ENCODE measurements around the gene NCKIPSD.

The NCKIPSD gene

DNA sequence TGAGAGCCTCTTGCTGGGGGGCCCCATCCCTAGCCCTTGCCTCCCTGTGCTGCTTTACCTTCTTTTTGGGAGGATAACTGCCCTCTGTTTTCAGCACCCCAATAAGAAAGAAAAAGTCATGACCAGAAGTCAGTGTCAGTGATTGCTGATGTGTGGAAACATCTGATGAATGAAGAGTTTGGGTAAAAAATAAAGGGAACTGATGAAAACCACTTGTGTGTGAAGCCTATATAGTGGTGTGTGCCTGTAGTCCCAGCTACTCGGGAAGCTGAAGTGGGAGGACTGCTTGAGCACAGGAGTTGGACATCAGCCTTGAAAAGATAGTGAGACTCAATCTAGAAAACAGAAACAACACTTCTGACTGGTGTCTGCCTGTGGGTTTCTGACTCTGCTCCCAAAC, 13.2 kb downstream of the NCKIPSD start:
- TF ChIP-seq, protein P1, sequence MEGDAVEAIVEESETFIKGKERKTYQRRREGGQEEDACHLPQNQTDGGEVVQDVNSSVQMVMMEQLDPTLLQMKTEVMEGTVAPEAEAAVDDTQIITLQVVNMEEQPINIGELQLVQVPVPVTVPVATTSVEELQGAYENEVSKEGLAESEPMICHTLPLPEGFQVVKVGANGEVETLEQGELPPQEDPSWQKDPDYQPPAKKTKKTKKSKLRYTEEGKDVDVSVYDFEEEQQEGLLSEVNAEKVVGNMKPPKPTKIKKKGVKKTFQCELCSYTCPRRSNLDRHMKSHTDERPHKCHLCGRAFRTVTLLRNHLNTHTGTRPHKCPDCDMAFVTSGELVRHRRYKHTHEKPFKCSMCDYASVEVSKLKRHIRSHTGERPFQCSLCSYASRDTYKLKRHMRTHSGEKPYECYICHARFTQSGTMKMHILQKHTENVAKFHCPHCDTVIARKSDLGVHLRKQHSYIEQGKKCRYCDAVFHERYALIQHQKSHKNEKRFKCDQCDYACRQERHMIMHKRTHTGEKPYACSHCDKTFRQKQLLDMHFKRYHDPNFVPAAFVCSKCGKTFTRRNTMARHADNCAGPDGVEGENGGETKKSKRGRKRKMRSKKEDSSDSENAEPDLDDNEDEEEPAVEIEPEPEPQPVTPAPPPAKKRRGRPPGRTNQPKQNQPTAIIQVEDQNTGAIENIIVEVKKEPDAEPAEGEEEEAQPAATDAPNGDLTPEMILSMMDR (IDR thresholded peaks at IDR 0.05; ENCODE audit: control extremely low read depth, extremely low read depth, low read depth, missing control alignments): no peak
- no peak for DNase-seq (ENCODE audit: extremely low spot score)
- CTCF ChIA-PET: interaction anchor here (1.7 to 4.6 kb wide), 3 partner anchors 12 to 68 kb away, joined by 3 to 14 read pairs (median 14); partner anchors contain the start of gene NCKIPSD
- POLR2A ChIA-PET: no interaction called here

DNA sequence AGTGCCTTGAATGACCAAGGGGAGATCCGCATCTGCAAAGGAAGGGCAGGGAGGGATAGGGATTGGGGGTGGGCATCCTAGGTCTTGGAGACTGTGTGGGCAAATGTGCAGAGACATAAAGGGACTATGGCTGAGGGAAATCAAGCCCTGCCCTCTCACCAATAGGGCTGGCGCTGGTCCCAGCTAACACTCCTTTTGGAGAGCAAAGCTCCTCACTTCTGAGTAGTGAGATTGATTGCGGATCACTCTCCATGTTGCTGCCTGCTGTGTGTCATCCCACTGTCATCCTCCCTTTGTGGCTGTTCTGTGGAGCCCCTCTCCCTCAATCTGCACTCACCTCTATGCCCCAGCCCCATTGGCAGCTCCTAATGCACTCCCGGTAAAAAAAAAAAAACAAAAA, 20.8 kb downstream of the NCKIPSD start:
- TF ChIP-seq, protein P1 (IDR thresholded peaks at IDR 0.05; ENCODE audit: control extremely low read depth, extremely low read depth, low read depth, missing control alignments): no peak
- ChIA-PET CTCF (interaction anchor here (0.8 to 5.3 kb wide), 12 partner anchors 9 to 264 kb away, joined by 3 to 28 read pairs (median 5); partner anchors contain the start of genes NCKIPSD and SLC26A6), POLR2A (interaction anchor here (0.6 kb wide), 1 partner anchor 11 kb away, joined by 3 read pairs; no protein-coding TSS in a partner anchor)
- no peak for DNase-seq (ENCODE audit: extremely low spot score)

DNA sequence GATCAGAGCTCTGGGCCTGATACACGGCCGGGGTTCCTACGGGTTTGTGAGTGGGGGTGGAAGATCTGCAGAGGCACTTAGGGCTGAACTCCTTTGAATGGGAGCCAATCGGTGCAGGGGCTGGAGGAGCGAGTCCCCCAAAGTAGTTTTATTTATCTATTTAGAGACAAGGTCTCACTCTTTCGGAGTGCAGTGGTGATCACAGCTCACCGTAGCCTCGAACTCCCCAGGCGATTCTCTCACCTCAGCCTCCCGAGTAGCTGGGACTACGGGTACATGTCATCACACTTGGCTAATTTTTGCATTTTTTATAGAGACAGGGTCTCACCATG, 21.4 kb downstream of the NCKIPSD start:
- TF ChIP-seq, protein P1 (IDR thresholded peaks at IDR 0.05; ENCODE audit: control extremely low read depth, extremely low read depth, low read depth, missing control alignments): no peak
- POLR2A ChIA-PET: interaction anchor here (0.5 to 0.6 kb wide), 2 partner anchors 11 to 121 kb away, joined by 3 read pairs; no protein-coding TSS in a partner anchor
- CTCF ChIA-PET: interaction anchor here (0.6 to 5.3 kb wide), 17 partner anchors 8 to 263 kb away, joined by 3 to 28 read pairs (median 4); partner anchors contain the start of genes NCKIPSD and SLC26A6
- no peak for DNase-seq (ENCODE audit: extremely low spot score)

DNA sequence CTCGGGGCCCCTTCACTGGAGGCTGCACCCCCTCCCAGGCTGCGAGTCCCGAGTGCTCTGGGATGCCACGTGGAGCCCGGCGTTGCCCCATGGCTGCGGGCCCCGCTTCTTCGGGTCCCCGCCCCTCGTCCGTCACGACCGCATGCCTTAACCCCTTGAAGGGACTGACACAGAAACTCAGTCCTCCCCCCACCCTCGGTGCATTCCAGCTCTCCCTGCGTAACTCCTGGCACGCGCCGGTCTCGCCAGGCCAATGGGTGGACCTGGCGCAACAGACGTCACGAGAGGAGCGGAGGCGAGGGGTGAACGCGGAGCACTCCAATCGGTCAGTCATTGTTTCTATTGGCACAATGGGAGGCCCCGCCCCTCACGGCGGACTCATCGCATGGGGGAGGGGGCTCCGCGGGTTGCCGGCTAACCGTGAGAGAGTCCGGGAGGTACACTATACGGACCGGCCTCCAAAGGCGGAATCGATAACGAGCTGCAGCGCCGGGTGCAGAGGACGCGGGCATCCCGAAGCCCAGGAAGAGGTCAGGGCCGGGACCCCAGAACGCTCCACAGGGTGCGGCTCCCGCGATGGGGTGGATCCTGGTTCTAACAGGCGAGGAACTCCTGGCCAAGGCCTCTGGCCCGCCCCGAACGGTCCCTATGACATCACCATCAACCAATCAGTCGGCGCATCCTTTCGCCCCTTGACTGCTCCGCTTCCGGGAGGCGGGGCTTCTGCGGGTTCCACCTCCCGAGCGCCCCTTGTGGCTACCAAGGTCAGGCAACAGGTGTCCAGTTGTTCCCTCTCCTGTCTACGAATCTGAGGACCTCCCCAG, 22.0 kb downstream of the NCKIPSD start:
- peak; percentile 100 for DNase-seq (ENCODE audit: extremely low spot score)
- POLR2A ChIA-PET: interaction anchor here (0.5 to 0.6 kb wide), 2 partner anchors 11 to 121 kb away, joined by 3 read pairs; no protein-coding TSS in a partner anchor
- TF ChIP-seq, protein P1 (IDR thresholded peaks at IDR 0.05; ENCODE audit: control extremely low read depth, extremely low read depth, low read depth, missing control alignments): peak; percentile 86
- CTCF ChIA-PET: interaction anchor here (0.6 to 5.3 kb wide), 16 partner anchors 10 to 263 kb away, joined by 3 to 28 read pairs (median 4); partner anchors contain the start of genes NCKIPSD and SLC26A6

DNA sequence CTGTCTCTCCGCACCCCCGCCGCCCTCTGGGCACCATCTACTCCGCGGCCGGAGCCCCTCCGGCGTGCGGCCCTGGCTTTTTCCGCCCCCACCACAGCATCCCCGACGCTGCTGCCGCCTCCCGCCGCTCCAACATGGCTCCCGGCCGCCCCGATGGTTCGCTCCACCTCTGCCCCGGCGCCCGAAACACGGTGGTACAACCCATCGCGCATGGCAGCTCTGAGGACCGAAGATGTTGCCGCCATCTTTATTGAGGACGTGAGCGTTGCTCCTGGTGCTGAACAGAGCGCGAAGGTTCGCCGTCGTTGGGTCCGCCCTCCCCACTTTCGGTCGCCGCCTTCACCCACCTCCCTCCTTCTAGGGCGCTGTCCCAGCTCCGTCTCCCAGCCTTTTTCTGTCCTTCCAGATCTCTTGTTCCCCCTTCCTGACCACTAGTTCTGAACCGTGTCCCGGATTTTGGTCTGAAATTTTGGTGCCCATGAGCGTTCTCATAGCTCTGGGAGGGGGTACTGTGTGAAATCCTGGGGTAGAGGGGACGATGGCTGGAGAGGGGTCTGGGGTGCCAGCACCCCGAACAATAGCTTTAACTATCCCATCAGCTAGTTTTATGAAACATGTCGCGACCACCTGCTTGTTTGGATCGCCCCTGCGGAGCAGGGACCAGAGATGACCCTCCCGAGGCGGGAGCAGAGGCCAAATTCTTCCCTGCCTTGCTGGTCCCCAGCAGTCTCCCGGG, 22.8 kb downstream of the NCKIPSD start, which contains the start of gene CELSR3:
Gene CELSR3, minus strand, starts transcription at position 134 of the 736 bp plus-strand sequence. CDS start 252 bp downstream, outside the sequence.
- peak; percentile 68 for DNase-seq (ENCODE audit: extremely low spot score)

More for the DNA sequence above, 22.8 kb downstream of the NCKIPSD start, which contains the start of gene CELSR3:
- CTCF ChIA-PET: interaction anchor here (1.2 to 5.3 kb wide), 8 partner anchors 10 to 105 kb away, joined by 3 to 28 read pairs (median 6); partner anchors contain the start of gene SLC26A6
- TF ChIP-seq, protein P1 (IDR thresholded peaks at IDR 0.05; ENCODE audit: control extremely low read depth, extremely low read depth, low read depth, missing control alignments): no peak
- POLR2A ChIA-PET: no interaction called here

Data from GM10248 (cell line).